H1 (cell line): ENCODE data around the gene BBX. TPM values are rescaled to one million over a fixed set of nuclear protein-coding genes. Genes with fewer than 3 reads are reported as not detected.

Source experiments
- CTCF ChIA-PET: fragments of 300-600 bp; sonication (Branson Sonifier 250); formaldehyde crosslinking; loops from one replicate; lab custom pipeline; 2021; ENCODE audit not compliant: partially characterized antibody; lab: Charles Lee
- POLR2A ChIA-PET: fragments of 300-600 bp; sonication (Branson Sonifier 250); formaldehyde crosslinking; loops from one replicate; lab custom pipeline; 2021; ENCODE audit warnings: inconsistent platforms; ENCODE audit not compliant: partially characterized antibody; lab: Charles Lee
- DNase-seq, 2 experiments: peaks; one replicate each; pipeline versions ENCODE4 v3.0.0 to v3.0.0-alpha.2; 2010 to 2022; ENCODE audit warnings: low spot score in 2 of 2, low read depth in 1 of 2, mixed read lengths in 1 of 2
- FAIRE-seq: peaks from 2 replicates; lab custom pipeline; 2011; peaks lifted over from hg19 to GRCh38; lab: Jason Lieb, UNC
- H2AFZ ChIP-seq: 2 replicates; pipeline ENCODE4 v1.8.1; 2012; ENCODE audit warnings: low read length, inconsistent platforms
- H2AK5ac ChIP-seq: 2 replicates; pipeline ENCODE4 v1.6.1; 2013; ENCODE audit warnings: low read depth, low read length
- H2BK120ac ChIP-seq: replicated peaks from 2 replicates; pipeline ENCODE3; 2013; ENCODE audit warnings: low read depth, low read length, inconsistent platforms
- H2BK12ac ChIP-seq: 2 replicates; pipeline ENCODE4 v1.6.1; 2013; ENCODE audit warnings: low read depth, low read length
- H2BK15ac ChIP-seq: 2 replicates; pipeline ENCODE4 v1.6.1; 2013; ENCODE audit warnings: low read length
- H2BK20ac ChIP-seq: 2 replicates; pipeline ENCODE4 v1.6.1; 2013; ENCODE audit warnings: low read length
- H2BK5ac ChIP-seq: 2 replicates; pipeline ENCODE4 v1.6.1; 2013; ENCODE audit warnings: low read depth, low read length
- H3K14ac ChIP-seq: 2 replicates; pipeline ENCODE4 v1.6.1; 2013; ENCODE audit warnings: inconsistent platforms; ENCODE audit not compliant: insufficient read length
- H3K18ac ChIP-seq: 2 replicates; pipeline ENCODE4 v1.6.1; 2013; ENCODE audit warnings: low read length; ENCODE audit errors: extremely low read depth
- H3K23ac ChIP-seq: 2 replicates; pipeline ENCODE4 v1.6.1; 2013; ENCODE audit warnings: inconsistent platforms; ENCODE audit not compliant: insufficient read length
- H3K23me2 ChIP-seq: 2 replicates; pipeline ENCODE4 v1.6.1; 2013; ENCODE audit warnings: low read depth, low read length
- H3K27ac ChIP-seq: 2 replicates; pipeline ENCODE4 v1.6.1; 2011; ENCODE audit warnings: low read depth, low read length, inconsistent platforms
- H3K27me3 ChIP-seq, 4 experiments: replicated peaks in 1 of 4; 1 replicate in 1 of 4; 2 replicates in 3 of 4; pipeline versions ENCODE4 v1.6.1 to v1.8.1; 2011 to 2013; ENCODE audit warnings: low read length in 3 of 4, mild to moderate bottlenecking in 3 of 4, inconsistent platforms in 2 of 4, mixed read lengths in 2 of 4, moderate library complexity in 1 of 4; ENCODE audit not compliant: control insufficient read depth in 3 of 4, insufficient read depth in 3 of 4; ENCODE audit errors: extremely low read depth in 1 of 4
- H3K36me3 ChIP-seq, 4 experiments: 2 replicates each; pipeline versions ENCODE4 v1.6.1 to v1.8.1; 2011 to 2013; ENCODE audit warnings: mild to moderate bottlenecking in 4 of 4, low read length in 3 of 4, moderate library complexity in 2 of 4, control low read depth in 1 of 4, inconsistent platforms in 1 of 4; ENCODE audit not compliant: insufficient read depth in 4 of 4, control insufficient read depth in 2 of 4
- H3K4ac ChIP-seq: replicated peaks from 2 replicates; pipeline ENCODE3; 2013; ENCODE audit warnings: low read length, low read depth, mixed read lengths, inconsistent platforms; ENCODE audit not compliant: insufficient read length
- H3K4me1 ChIP-seq, 4 experiments: replicated peaks in 1 of 4; 1 replicate in 1 of 4; 2 replicates in 3 of 4; pipeline versions ENCODE4 v1.6.1 to v1.8.1; 2011 to 2013; ENCODE audit warnings: low read length in 3 of 4, inconsistent platforms in 2 of 4, mixed read lengths in 1 of 4; ENCODE audit not compliant: insufficient read depth in 4 of 4, control insufficient read depth in 3 of 4
- H3K4me2 ChIP-seq, 2 experiments: 2 replicates each; pipeline versions ENCODE4 v1.6.1 to v1.8.1; 2011 to 2013; ENCODE audit warnings: low read depth in 2 of 2, low read length in 2 of 2, control low read depth in 1 of 2, inconsistent platforms in 1 of 2, mild to moderate bottlenecking in 1 of 2; ENCODE audit not compliant: insufficient read depth in 1 of 2
- H3K4me3 ChIP-seq, 4 experiments: fragments of 200-600, 300-600 bp in 1 of 4; sonication (generic), shearing (Covaris generic), sonication (Bioruptor Twin) in 1 of 4; 2 replicates each; pipeline versions ENCODE4 v1.5.1 to v1.8.1; 2011 to 2016; ENCODE audit warnings: low read length in 4 of 4, low read depth in 3 of 4, control low read depth in 2 of 4, inconsistent platforms in 2 of 4, mild to moderate bottlenecking in 2 of 4, mixed read lengths in 1 of 4, moderate library complexity in 1 of 4; ENCODE audit not compliant: insufficient read depth in 2 of 4; ENCODE audit errors: extremely low read depth in 1 of 4
- H3K56ac ChIP-seq: replicated peaks from 2 replicates; pipeline ENCODE3; 2013; ENCODE audit warnings: low read depth, mild to moderate bottlenecking, mixed read lengths, low read length, inconsistent platforms; ENCODE audit not compliant: insufficient read length
- H3K79me1 ChIP-seq: 2 replicates; pipeline ENCODE4 v1.6.1; 2013; ENCODE audit warnings: low read depth, low read length, control low read depth
- H3K79me2 ChIP-seq, 2 experiments: 2 replicates each; pipeline versions ENCODE4 v1.6.1 to v1.8.1; 2012 to 2013; ENCODE audit warnings: low read length in 2 of 2, mild to moderate bottlenecking in 2 of 2, inconsistent platforms in 1 of 2; ENCODE audit not compliant: insufficient read depth in 2 of 2, control insufficient read depth in 1 of 2
- H3K9ac ChIP-seq, 4 experiments: replicated peaks in 1 of 4; 1 replicate in 1 of 4; 2 replicates in 3 of 4; pipeline versions ENCODE4 v1.6.1 to v1.8.1; 2011 to 2013; ENCODE audit warnings: low read depth in 3 of 4, low read length in 3 of 4, control low read depth in 2 of 4, mild to moderate bottlenecking in 2 of 4, moderate library complexity in 2 of 4, inconsistent platforms in 1 of 4; ENCODE audit errors: extremely low read depth in 1 of 4
- H3K9me3 ChIP-seq, 2 experiments: 2 replicates each; pipeline versions ENCODE4 v1.6.1 to v1.8.1; 2012 to 2013; ENCODE audit warnings: mild to moderate bottlenecking in 2 of 2, moderate library complexity in 2 of 2, control low read depth in 1 of 2, inconsistent platforms in 1 of 2, low read depth in 1 of 2, low read length in 1 of 2, mixed read lengths in 1 of 2; ENCODE audit not compliant: insufficient read depth in 2 of 2
- H4K20me1 ChIP-seq, 2 experiments: replicated peaks in 1 of 2; 2 replicates each; pipeline versions ENCODE3 to v1.8.1; 2011 to 2013; ENCODE audit warnings: inconsistent platforms in 2 of 2, low read length in 2 of 2, mild to moderate bottlenecking in 1 of 2; ENCODE audit not compliant: insufficient read depth in 2 of 2, control insufficient read depth in 1 of 2
- H4K5ac ChIP-seq: 2 replicates; pipeline ENCODE4 v1.6.1; 2013; ENCODE audit warnings: low read length, low read depth, mixed read lengths, inconsistent platforms; ENCODE audit not compliant: insufficient read length
- H4K8ac ChIP-seq: 2 replicates; pipeline ENCODE4 v1.8.0; 2013; ENCODE audit warnings: mild to moderate bottlenecking, moderate library complexity, low read length, inconsistent platforms; ENCODE audit not compliant: insufficient read depth; ENCODE audit errors: extremely low read depth
- H4K91ac ChIP-seq: replicated peaks from 2 replicates; pipeline ENCODE3; 2013; ENCODE audit warnings: low read length, mixed read lengths, inconsistent platforms; ENCODE audit not compliant: insufficient read length
- ATF3 ChIP-seq: IDR thresholded peaks from 2 replicates; pipeline ENCODE4 v1.6.1; 2011; ENCODE audit warnings: low read depth, mild to moderate bottlenecking, low read length; ENCODE audit not compliant: insufficient read depth
- JUN ChIP-seq: IDR thresholded peaks from 2 replicates; pipeline ENCODE4 v1.6.1; 2011; ENCODE audit warnings: low read depth, mild to moderate bottlenecking, improper control_type of control experiment, low read length
- SP1 ChIP-seq: IDR thresholded peaks from 2 replicates; pipeline ENCODE4 v1.6.1; 2011; ENCODE audit warnings: low read depth, low read length
- WGBS, 2 experiments: shearing (Covaris generic) in 1 of 2; methylation state at CpG; one replicate each; pipeline versions ENCODE4 v1.1.6 to v1.1.7; 2013 to 2015; ENCODE audit warnings: low lambda C conversion rate in 2 of 2, mixed read lengths in 2 of 2, inconsistent platforms in 1 of 2, low coverage in 1 of 2, missing lambda C conversion rate in 1 of 2; ENCODE audit not compliant: insufficient replicate concordance in 2 of 2, insufficient coverage in 1 of 2, insufficient read length in 1 of 2; ENCODE audit errors: extremely low coverage in 1 of 2, missing lambda C conversion rate in 1 of 2; 5-methylcytosine and 5-hydroxymethylcytosine counted together
- polyA plus RNA-seq, 7 experiments: library from polyadenylated mRNA; depleted of rRNA in 3 of 7; stranded (reverse) in 5 of 7; unstranded in 2 of 7; fragments of >200 nt in 5 of 7; fragments of 200-250 nt in 2 of 7; gene quantifications; 1 replicate in 5 of 7; 2 replicates in 1 of 7; 4 replicates in 1 of 7; pipeline versions ENCODE4 v1.2.1 to v1.2.3, GENCODE V29; 2011 to 2013; ENCODE audit warnings: missing spikeins in 2 of 7, mixed read lengths in 2 of 7
- total RNA-seq: library from RNA; stranded (reverse); fragmentation: NEBNext Ultra II Directional; extraction: Animal tissue kit (Norgen Biotek cat#: 25700); gene quantifications from 2 replicates; pipeline ENCODE4 v1.2.1, GENCODE V29; 2021

The BBX gene
- total and polyA plus RNA-seq, 2 of the 8 experiments (the other 6 are each of a cell fraction or from before 2014, with no cell fraction given): 11.0 to 42.5 TPM

- Histone ChIP-seq H3K9me3 (no peaks in the 10 kb centered on the region), H3K79me2 (no peaks in the 10 kb centered on the region), H2AK5ac (no peak overlapping the region), H2BK15ac (no peak overlapping the region), H2BK20ac (no peak overlapping the region), H4K20me1 (no peaks in the 10 kb centered on the region), H3K36me3 (peaks cover 0 to 5% (median 0%) of the 10 kb centered on the region in 4 experiments; a peak in 1 of 8 replicates), H3K56ac (no peak overlapping the region), H4K91ac (no peak overlapping the region), H3K4me1 (no peaks in the 10 kb centered on the region), H3K4ac (no peak overlapping the region), H3K9ac (no peak overlapping the region), H3K79me1 (no peaks in the 10 kb centered on the region), H4K8ac (no peak overlapping the region), H3K18ac (no peak overlapping the region), H3K27ac (no peak overlapping the region), H3K14ac (no peak overlapping the region), H3K27me3 (no peaks in the 10 kb centered on the region), H3K23ac (no peak overlapping the region), H3K4me3 (no peak overlapping the region), H2BK5ac (no peak overlapping the region), H2AFZ (no peak overlapping the region), H3K23me2 (no peaks in the 10 kb centered on the region), H4K5ac (no peak overlapping the region), H2BK120ac (no peak overlapping the region), H3K4me2 (no peak overlapping the region), H2BK12ac (no peak overlapping the region)
- 95% methylated on average over 4 of the region's 4 CpGs; no CpG with 5 or more reads in 1 of the 2 experiments for WGBS, 2 experiments
- DNase-seq: no peak
- CTCF ChIA-PET: interaction anchor here (0.7 to 3.4 kb wide), 6 partner anchors 8 to 315 kb away, joined by 3 to 30 read pairs (median 3); no protein-coding TSS in a partner anchor
- FAIRE-seq: no peak
- POLR2A ChIA-PET: no interaction called here
- TF ChIP-seq ATF3 (no peak), SP1 (no peak), JUN (no peak)
These were observed 222.6 kb downstream of the BBX start for GRCh38 chr3:107745354-107745753.
